ENCODE measurements around the gene CERS6.

DNA sequence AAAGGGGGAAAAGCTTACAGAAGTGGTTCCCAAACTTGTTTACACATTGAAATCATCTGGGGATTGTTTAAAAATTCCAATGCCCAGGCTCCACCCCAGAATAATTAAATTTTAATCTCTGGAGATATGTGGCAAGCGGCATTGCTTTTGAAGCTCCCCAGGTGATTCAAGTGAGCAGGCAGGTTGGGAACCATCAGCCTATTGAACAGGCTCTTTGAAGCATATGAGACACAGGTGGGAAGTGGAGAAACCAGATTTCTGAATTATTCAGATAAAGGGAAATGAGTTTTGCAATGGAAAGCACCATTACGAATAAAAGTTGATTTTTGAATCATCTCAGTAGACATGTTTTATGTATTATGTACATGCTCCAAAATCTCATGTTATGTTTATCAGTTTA lies 288.8 kb downstream of the CERS6 start:
- TF ChIP-seq, protein P1, sequence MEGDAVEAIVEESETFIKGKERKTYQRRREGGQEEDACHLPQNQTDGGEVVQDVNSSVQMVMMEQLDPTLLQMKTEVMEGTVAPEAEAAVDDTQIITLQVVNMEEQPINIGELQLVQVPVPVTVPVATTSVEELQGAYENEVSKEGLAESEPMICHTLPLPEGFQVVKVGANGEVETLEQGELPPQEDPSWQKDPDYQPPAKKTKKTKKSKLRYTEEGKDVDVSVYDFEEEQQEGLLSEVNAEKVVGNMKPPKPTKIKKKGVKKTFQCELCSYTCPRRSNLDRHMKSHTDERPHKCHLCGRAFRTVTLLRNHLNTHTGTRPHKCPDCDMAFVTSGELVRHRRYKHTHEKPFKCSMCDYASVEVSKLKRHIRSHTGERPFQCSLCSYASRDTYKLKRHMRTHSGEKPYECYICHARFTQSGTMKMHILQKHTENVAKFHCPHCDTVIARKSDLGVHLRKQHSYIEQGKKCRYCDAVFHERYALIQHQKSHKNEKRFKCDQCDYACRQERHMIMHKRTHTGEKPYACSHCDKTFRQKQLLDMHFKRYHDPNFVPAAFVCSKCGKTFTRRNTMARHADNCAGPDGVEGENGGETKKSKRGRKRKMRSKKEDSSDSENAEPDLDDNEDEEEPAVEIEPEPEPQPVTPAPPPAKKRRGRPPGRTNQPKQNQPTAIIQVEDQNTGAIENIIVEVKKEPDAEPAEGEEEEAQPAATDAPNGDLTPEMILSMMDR (conservative IDR thresholded peaks at IDR 0.05): no peak
- no peak for TF ChIP-seq ZFX (IDR thresholded peaks at IDR 0.05)
